B cell (primary cell): Measurements from ENCODE around the gene CTBP2.

Experiments used
- CTCF ChIP-seq: fragments of 200-600 bp; IDR thresholded peaks from one replicate; pipeline ENCODE4 v1.8.0; 2022; ENCODE audit warnings: antibody characterized with exemption, mild to moderate bottlenecking
- EZH2 ChIP-seq: IDR thresholded peaks from 2 replicates; pipeline ENCODE4 v1.6.1; 2012; ENCODE audit warnings: borderline replicate concordance, low read depth, mild to moderate bottlenecking, moderate library complexity, low read length; ENCODE audit not compliant: insufficient read depth, poor library complexity, severe bottlenecking

- TF ChIP-seq CTCF (no peak), EZH2 (no peak)
These were observed 170.8 kb downstream of the CTBP2 start for GRCh38 chr10:124989526-124989925.
